BJ (cell line): ENCODE results near the gene NRP1. TPM values are rescaled to one million over a fixed set of nuclear protein-coding genes. Genes with fewer than 3 reads are reported as not detected.

Experiments
- CTCF ChIA-PET: fragments of 350-600 bp; formaldehyde crosslinking; extraction: SDS; loops from one replicate; lab custom pipeline; 2021; ENCODE audit warnings: antibody characterized with exemption, inconsistent platforms; lab: Yijun Ruan, JAX
- POLR2A ChIA-PET: fragments of 300-600 bp; sonication (Branson Sonifier 250); formaldehyde crosslinking; extraction: SDS; loops from one replicate; lab custom pipeline; 2021; ENCODE audit warnings: antibody characterized with exemption; lab: Charles Lee
- DNase-seq: peaks from one replicate; pipeline ENCODE4 v3.0.0-alpha.2; 2011; ENCODE audit warnings: low read depth
- H3K27me3 ChIP-seq: 2 replicates; pipeline ENCODE4 v1.6.0; 2011; ENCODE audit warnings: low read length; ENCODE audit not compliant: control insufficient read depth, insufficient read depth
- H3K36me3 ChIP-seq: 2 replicates; pipeline ENCODE4 v1.5.1; 2011; ENCODE audit warnings: low read length; ENCODE audit not compliant: control insufficient read depth, insufficient read depth
- H3K4me3 ChIP-seq: 2 replicates; pipeline ENCODE4 v1.5.1; 2011; ENCODE audit warnings: low read depth, mild to moderate bottlenecking, control low read depth, low read length
- polyA plus RNA-seq: library from polyadenylated mRNA; depleted of rRNA; stranded (reverse); fragments of >200 nt; gene quantifications from 2 replicates; pipeline ENCODE4 v1.2.3, GENCODE V29; 2011
- small RNA-seq: library from RNA; depleted of rRNA; stranded (forward); fragments of <200 nt; gene quantifications from one replicate; pipeline ENCODE3, GENCODE V24; 2012; ENCODE audit warnings: low replicate concordance, low read depth; ENCODE audit not compliant: insufficient read length
- TF ChIP-seq, protein P1 (sequence below): IDR thresholded peaks from 2 replicates; pipeline ENCODE4 v1.5.1; 2011; ENCODE audit warnings: low read depth, mild to moderate bottlenecking, control low read depth, inconsistent platforms, low read length, moderate library complexity; ENCODE audit not compliant: insufficient read depth

Gene NRP1
- polyA plus RNA-seq, 1 experiment: 141 TPM

DNA sequence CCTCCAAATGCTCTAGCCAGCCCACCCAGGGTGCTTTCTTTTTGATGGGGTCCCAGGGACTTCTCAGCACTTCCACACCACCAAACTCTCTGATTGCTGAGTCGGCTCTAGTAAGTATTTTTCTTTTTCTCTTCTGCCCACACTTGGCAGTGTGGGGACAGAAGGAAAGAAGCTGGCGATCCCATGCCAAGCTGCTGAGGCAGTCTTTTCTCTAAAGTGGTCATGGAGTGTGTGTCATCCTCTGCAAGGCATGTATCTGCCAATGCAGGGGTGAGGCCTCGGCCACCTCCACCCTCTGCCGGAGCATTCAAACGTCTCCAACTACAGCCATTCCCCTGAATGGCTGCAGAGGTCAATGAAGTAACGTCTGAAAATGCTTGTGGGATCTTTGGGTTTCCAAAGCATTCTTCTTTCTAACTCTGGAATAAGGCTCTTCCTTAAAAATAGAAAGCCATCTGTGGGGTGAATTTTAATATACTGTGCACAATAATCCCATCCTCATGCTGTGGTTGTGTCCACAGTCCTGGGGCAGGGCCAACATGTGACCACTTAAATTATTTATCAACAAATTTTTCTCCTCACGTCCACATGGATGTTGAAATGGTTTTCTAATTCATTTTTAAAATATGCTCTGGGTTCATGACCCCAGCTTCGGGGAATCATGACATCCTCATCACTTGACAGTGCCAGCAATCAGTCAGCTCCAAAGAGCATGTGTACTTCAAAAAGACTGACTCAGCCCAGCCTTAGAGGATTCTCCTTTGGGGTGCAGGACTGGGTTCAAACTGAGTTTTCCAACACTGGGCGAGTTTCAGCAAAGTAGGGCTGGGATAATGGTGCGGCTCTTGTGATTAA, 205.1 kb downstream of the NRP1 start:
- TF ChIP-seq, protein P1, sequence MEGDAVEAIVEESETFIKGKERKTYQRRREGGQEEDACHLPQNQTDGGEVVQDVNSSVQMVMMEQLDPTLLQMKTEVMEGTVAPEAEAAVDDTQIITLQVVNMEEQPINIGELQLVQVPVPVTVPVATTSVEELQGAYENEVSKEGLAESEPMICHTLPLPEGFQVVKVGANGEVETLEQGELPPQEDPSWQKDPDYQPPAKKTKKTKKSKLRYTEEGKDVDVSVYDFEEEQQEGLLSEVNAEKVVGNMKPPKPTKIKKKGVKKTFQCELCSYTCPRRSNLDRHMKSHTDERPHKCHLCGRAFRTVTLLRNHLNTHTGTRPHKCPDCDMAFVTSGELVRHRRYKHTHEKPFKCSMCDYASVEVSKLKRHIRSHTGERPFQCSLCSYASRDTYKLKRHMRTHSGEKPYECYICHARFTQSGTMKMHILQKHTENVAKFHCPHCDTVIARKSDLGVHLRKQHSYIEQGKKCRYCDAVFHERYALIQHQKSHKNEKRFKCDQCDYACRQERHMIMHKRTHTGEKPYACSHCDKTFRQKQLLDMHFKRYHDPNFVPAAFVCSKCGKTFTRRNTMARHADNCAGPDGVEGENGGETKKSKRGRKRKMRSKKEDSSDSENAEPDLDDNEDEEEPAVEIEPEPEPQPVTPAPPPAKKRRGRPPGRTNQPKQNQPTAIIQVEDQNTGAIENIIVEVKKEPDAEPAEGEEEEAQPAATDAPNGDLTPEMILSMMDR: no peak
- peak; percentile 90 for DNase-seq
- H3K36me3 ChIP-seq: no peaks in the 10 kb centered on the region
- ChIA-PET CTCF (interaction anchor here (0.6 to 2.7 kb wide), 7 partner anchors 13 to 1509 kb away, joined by 3 to 17 read pairs (median 3); no protein-coding TSS in a partner anchor), POLR2A (interaction anchor here (0.6 kb wide), 1 partner anchor 13 kb away, joined by 3 read pairs; no protein-coding TSS in a partner anchor)
- H3K27me3 ChIP-seq: no peaks in the 10 kb centered on the region
- H3K4me3 ChIP-seq: no peak overlapping the region

DNA sequence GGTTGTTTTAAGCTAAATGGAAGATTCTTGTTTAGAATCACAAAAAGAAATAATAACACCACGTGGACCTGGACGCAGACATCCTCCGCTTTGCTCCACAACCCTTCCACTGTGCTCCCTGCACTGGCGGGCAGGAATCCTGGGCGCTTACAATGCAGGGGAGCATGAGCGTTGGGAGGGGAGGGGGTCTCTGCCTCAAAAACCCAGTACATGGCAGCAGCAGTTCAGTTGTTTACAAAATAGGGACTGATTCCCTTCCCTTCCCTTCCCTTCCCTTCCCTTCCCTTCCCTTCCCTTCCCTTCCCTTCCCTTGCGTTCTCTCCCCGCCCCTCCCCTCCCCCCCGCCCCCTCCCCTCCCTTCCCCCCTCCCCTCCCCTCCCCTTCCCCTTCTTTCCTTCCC, 206.8 kb downstream of the NRP1 start:
- no peak for DNase-seq
- no peaks in the 10 kb centered on the region for H3K36me3 ChIP-seq
- CTCF ChIA-PET: interaction anchor here (1.1 to 1.8 kb wide), 2 partner anchors 11 to 65 kb away, joined by 3 to 14 read pairs; no protein-coding TSS in a partner anchor
- H3K27me3 ChIP-seq: no peaks in the 10 kb centered on the region
- H3K4me3 ChIP-seq: no peak overlapping the region
- TF ChIP-seq, protein P1: no peak
- POLR2A ChIA-PET: no interaction called here

Small RNA genes within 50 kb of the gene (small RNA-seq; reads per million reads assigned to genes)
- not detected for gene AL353600.1
- gene RN7SL398P: not detected
